Keratinocyte (primary cell): ENCODE data around the gene CD36. TPM values are rescaled to one million over a fixed set of nuclear protein-coding genes. Genes with fewer than 3 reads are reported as not detected.

ENCODE experiments used
- DNase-seq: peaks from one replicate; pipeline ENCODE4 v3.0.0-alpha.2; 2011; ENCODE audit warnings: low read depth, missing footprints, low spot score
- FAIRE-seq: peaks from 2 replicates; lab custom pipeline; 2011; peaks lifted over from hg19 to GRCh38; lab: Jason Lieb, UNC
- H2AFZ ChIP-seq: 2 replicates; pipeline ENCODE4 v1.6.0; 2012; ENCODE audit warnings: low read length, control low read depth, inconsistent platforms; ENCODE audit not compliant: control insufficient read depth
- H3K27ac ChIP-seq: 2 replicates; pipeline ENCODE4 v1.5.1; 2011; ENCODE audit warnings: low read length; ENCODE audit not compliant: control insufficient read depth, insufficient read depth
- H3K27me3 ChIP-seq: 3 replicates; pipeline ENCODE4 v1.6.0; 2011; ENCODE audit warnings: low read length; ENCODE audit not compliant: control insufficient read depth, insufficient read depth; ENCODE audit errors: extremely low read depth
- H3K36me3 ChIP-seq, 2 experiments: 2 replicates in 1 of 2; 3 replicates in 1 of 2; pipeline ENCODE4 v1.5.1; 2011; ENCODE audit warnings: low read length in 2 of 2, mild to moderate bottlenecking in 1 of 2; ENCODE audit not compliant: control insufficient read depth in 2 of 2, insufficient read depth in 2 of 2; ENCODE audit errors: extremely low read depth in 1 of 2
- H3K4me1 ChIP-seq: 3 replicates; pipeline ENCODE4 v1.5.1; 2011; ENCODE audit warnings: low read length; ENCODE audit not compliant: control insufficient read depth, insufficient read depth; ENCODE audit errors: extremely low read depth
- H3K4me2 ChIP-seq: 3 replicates; pipeline ENCODE4 v1.6.0; 2011; ENCODE audit warnings: low read depth, low read length; ENCODE audit not compliant: control insufficient read depth, insufficient read depth; ENCODE audit errors: extremely low read depth
- H3K4me3 ChIP-seq, 3 experiments: fragments of 200-600 bp in 1 of 3; sonication (generic) in 1 of 3; 2 replicates in 2 of 3; 3 replicates in 1 of 3; pipeline ENCODE4 v1.5.1; 2011 to 2016; ENCODE audit warnings: low read length in 3 of 3, mild to moderate bottlenecking in 3 of 3, control low read depth in 2 of 3, inconsistent platforms in 1 of 3, low read depth in 1 of 3, mixed read lengths in 1 of 3, mixed run types in 1 of 3, moderate library complexity in 1 of 3; ENCODE audit not compliant: control insufficient read depth in 2 of 3, insufficient read depth in 2 of 3; ENCODE audit errors: extremely low read depth in 1 of 3
- H3K79me2 ChIP-seq: 2 replicates; pipeline ENCODE4 v1.6.0; 2012; ENCODE audit warnings: low read length; ENCODE audit not compliant: control insufficient read depth, insufficient read depth
- H3K9ac ChIP-seq: 3 replicates; pipeline ENCODE4 v1.6.0; 2011; ENCODE audit warnings: low read length; ENCODE audit not compliant: control insufficient read depth, insufficient read depth; ENCODE audit errors: extremely low read depth
- H3K9me1 ChIP-seq: 3 replicates; pipeline ENCODE4 v1.6.0; 2011; ENCODE audit warnings: low read length; ENCODE audit not compliant: control insufficient read depth, insufficient read depth; ENCODE audit errors: extremely low read depth
- H3K9me3 ChIP-seq: 2 replicates; pipeline ENCODE4 v1.5.1; 2012; ENCODE audit warnings: low read depth, low read length; ENCODE audit not compliant: control insufficient read depth
- H4K20me1 ChIP-seq: 3 replicates; pipeline ENCODE4 v1.6.0; 2011; ENCODE audit warnings: low read length; ENCODE audit not compliant: control insufficient read depth, insufficient read depth; ENCODE audit errors: extremely low read depth
- CTCF ChIP-seq, 3 experiments: IDR thresholded peaks in 1 of 3; conservative IDR thresholded peaks in 1 of 3; optimal IDR thresholded peaks in 1 of 3; 2 replicates in 2 of 3; 3 replicates in 1 of 3; pipeline versions ENCODE3 to v1.5.1; 2011; ENCODE audit warnings: low read length in 3 of 3, mild to moderate bottlenecking in 3 of 3, moderate library complexity in 2 of 3, control low read depth in 1 of 3, inconsistent platforms in 1 of 3; ENCODE audit not compliant: insufficient read depth in 2 of 3; ENCODE audit errors: extremely low read depth in 1 of 3
- EZH2 ChIP-seq: IDR thresholded peaks from one replicate; pipeline ENCODE4 v1.6.1; 2012; ENCODE audit warnings: inconsistent platforms, mild to moderate bottlenecking, low read length, moderate library complexity
- dilution Hi-C: fragments of 300-500 bp; cut with MboI; formaldehyde crosslinking; loops from one replicate; pipeline ENCODE4 v1.7.0; 2020; ENCODE audit warnings: low sequenced_read_pairs; ENCODE audit not compliant: extremely low pct_ligation_motif_present
- polyA plus RNA-seq, 5 experiments: library from polyadenylated mRNA; depleted of rRNA in 3 of 5; stranded (reverse) in 3 of 5; stranded (forward) in 1 of 5; unstranded in 1 of 5; fragments of >200 nt; gene quantifications; 1 replicate in 1 of 5; 2 replicates in 3 of 5; 3 replicates in 1 of 5; pipeline versions ENCODE4 v1.2.1 to v1.2.3, GENCODE V29; 2011 to 2012; ENCODE audit warnings: missing spikeins in 2 of 5, low read depth in 1 of 5, low replicate concordance in 1 of 5

CD36 gene
- polyA plus RNA-seq, 1 donor (not counting 4 experiments of a cell fraction or from before 2014, with no cell fraction given) = 0.59 TPM

DNA sequence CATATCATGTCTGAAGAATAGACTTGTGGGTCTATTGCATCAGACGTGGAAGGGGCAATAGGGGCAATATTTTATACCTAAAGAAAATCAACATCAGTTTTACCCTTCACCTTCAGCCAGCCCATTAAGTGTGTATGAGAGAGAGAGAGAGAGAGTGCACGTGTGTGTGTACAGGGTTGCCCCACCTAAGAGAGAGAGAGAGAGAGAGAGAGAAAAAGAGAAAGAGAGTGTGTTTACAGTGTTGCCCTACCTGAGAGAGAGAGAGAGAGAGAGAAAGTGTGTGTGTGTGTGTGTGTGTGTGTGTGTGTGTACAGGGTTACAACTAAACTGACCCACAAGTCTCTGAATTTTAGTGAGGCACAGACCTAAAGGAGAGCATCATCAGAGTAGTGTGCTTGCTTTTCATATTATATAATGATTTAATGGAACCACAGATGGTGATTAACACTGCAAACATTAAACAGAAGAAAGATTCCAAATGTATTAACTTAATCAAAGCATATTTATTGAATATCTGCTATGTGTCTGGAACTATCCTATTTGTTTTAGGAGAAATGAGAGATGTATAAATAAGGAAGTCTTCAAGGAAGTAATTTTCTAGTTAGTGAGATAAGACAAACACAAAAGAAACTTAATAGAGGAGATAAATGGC, 66.8 kb downstream of the CD36 start:
- H2AFZ ChIP-seq = no peak overlapping the region
- no peak overlapping the region for H3K4me3 ChIP-seq
- no peak overlapping the region for H3K27ac ChIP-seq
- TF ChIP-seq EZH2 (no peak), CTCF (optimal IDR thresholded peaks at IDR 0.05 in 1 of 3, IDR thresholded peaks at IDR 0.05 in 1 of 3, conservative IDR thresholded peaks at IDR 0.05 in 1 of 3; ENCODE audit: extremely low read depth in 1 of 3, insufficient read depth in 2 of 3, low read length in 3 of 3) (no peak)
- no peaks in the 10 kb centered on the region for H3K9me3 ChIP-seq
- no peaks in the 10 kb centered on the region for H3K27me3 ChIP-seq
- no peaks in the 10 kb centered on the region for H3K4me1 ChIP-seq
- no peaks in the 10 kb centered on the region for H3K9me1 ChIP-seq
- no peak overlapping the region for H3K9ac ChIP-seq
- no peaks in the 10 kb centered on the region for H4K20me1 ChIP-seq
- no peak for DNase-seq
- dilution Hi-C loops = no loop called here
- H3K36me3 ChIP-seq = no peaks in the 10 kb centered on the region
- no peak overlapping the region for H3K4me2 ChIP-seq
- FAIRE-seq = no peak
- H3K79me2 ChIP-seq = no peaks in the 10 kb centered on the region

- Histone ChIP-seq H3K9me1 (no peaks in the 10 kb centered on the region), H3K4me2 (no peak overlapping the region), H3K79me2 (no peaks in the 10 kb centered on the region), H3K36me3 (no peaks in the 10 kb centered on the region), H3K9me3 (no peaks in the 10 kb centered on the region), H4K20me1 (no peaks in the 10 kb centered on the region), H3K27me3 (no peaks in the 10 kb centered on the region), H3K4me3 (no peak overlapping the region), H3K27ac (no peak overlapping the region), H2AFZ (no peak overlapping the region), H3K4me1 (no peaks in the 10 kb centered on the region), H3K9ac (no peak overlapping the region)
- FAIRE-seq (no peak), DNase-seq (no peak)
- dilution Hi-C loops = no loop called here
- TF ChIP-seq EZH2 (no peak), CTCF (optimal IDR thresholded peaks at IDR 0.05 in 1 of 3, IDR thresholded peaks at IDR 0.05 in 1 of 3, conservative IDR thresholded peaks at IDR 0.05 in 1 of 3; ENCODE audit: extremely low read depth in 1 of 3, insufficient read depth in 2 of 3, low read length in 3 of 3) (no peak)
These were observed 68.9 kb downstream of the CD36 start for GRCh38 chr7:80707318-80707717.
